Testis (tissue), 2 donors: ENCODE data around the gene ADRM1.

ENCODE experiments used
- POLR2A ChIP-seq: fragments of 450-650 bp; IDR thresholded peaks from one replicate; pipeline ENCODE4 v1.6.1; 2017; ENCODE audit warnings: antibody characterized with exemption, mild to moderate bottlenecking, moderate library complexity
- TF ChIP-seq, protein P1 (sequence below), 3 experiments: fragments of 450-650 bp in 2 of 3; fragments of 200-600 bp in 1 of 3; sonication (generic) in 1 of 3; IDR thresholded peaks; one replicate each; pipeline ENCODE4 v1.5.1; 2016 to 2019; ENCODE audit warnings: antibody characterized with exemption in 3 of 3, mild to moderate bottlenecking in 2 of 3, moderate library complexity in 1 of 3

DNA sequence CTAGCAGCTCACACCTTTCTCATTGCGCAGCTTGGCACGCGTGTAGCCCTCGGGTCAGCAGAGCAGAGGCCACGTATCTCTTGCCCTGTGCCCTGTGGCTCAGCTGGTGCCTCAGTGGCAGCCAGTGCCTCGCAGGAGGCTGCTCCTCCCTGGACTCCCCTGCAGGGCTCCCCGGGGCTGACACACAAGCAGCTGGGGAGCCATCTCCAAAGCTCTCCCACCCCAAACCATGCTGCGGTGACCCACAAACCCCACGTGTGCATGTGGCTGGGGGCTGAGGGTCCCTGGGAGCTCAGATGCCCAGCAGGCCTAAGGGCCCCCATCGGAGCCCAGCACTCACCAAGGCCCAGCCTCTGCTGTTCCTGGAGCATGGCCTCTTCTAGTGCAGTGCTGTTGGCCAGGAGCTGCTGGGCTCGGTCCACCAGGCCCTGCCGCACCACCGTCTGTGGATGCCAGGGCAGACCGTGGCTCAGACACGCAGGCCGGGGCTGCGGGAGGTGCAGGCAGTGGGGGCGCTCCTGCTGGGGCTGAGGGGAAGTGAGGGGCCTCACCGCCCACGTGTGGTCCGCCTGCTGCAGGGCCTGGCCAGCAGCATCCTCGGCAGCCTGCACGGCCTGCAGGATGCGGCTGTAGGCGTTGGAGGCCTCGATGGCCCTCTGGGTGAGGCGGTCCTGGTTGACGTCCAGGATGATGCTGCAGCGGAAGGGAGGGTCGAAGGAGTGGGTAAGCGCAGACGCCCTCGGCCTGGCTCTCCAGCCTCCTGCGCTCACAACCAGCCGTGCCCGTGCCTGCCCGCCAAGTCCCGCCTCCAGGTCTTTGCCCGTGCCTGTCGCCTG lies 13.8 kb downstream of the ADRM1 start:
- no peak for TF ChIP-seq POLR2A
- TF ChIP-seq, protein P1, sequence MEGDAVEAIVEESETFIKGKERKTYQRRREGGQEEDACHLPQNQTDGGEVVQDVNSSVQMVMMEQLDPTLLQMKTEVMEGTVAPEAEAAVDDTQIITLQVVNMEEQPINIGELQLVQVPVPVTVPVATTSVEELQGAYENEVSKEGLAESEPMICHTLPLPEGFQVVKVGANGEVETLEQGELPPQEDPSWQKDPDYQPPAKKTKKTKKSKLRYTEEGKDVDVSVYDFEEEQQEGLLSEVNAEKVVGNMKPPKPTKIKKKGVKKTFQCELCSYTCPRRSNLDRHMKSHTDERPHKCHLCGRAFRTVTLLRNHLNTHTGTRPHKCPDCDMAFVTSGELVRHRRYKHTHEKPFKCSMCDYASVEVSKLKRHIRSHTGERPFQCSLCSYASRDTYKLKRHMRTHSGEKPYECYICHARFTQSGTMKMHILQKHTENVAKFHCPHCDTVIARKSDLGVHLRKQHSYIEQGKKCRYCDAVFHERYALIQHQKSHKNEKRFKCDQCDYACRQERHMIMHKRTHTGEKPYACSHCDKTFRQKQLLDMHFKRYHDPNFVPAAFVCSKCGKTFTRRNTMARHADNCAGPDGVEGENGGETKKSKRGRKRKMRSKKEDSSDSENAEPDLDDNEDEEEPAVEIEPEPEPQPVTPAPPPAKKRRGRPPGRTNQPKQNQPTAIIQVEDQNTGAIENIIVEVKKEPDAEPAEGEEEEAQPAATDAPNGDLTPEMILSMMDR (IDR thresholded peaks at IDR 0.05): no peak
